HepG2 (cell line): ENCODE results near the gene CCDC116. TPM values are rescaled to one million over a fixed set of nuclear protein-coding genes. Genes with fewer than 3 reads are reported as not detected.

Experiments used
- CBFB ChIP-seq: sonication (generic); formaldehyde crosslinking; IDR thresholded peaks from 2 replicates; pipeline ENCODE4 v1.4.0; 2020; ENCODE audit warnings: missing genetic modification reagents
- ESRRA ChIP-seq: sonication (generic); formaldehyde crosslinking; IDR thresholded peaks from 2 replicates; pipeline ENCODE4 v1.5.1; 2020; ENCODE audit warnings: mild to moderate bottlenecking, low read depth, missing genetic modification reagents
- FOXK2 ChIP-seq: fragments of 450-650 bp; IDR thresholded peaks from 2 replicates; pipeline ENCODE4 v1.6.1; 2016
- NBN ChIP-seq: fragments of 450-650 bp; conservative IDR thresholded peaks from 2 replicates; pipeline ENCODE4 v1.6.1; 2017
- NCOA1 ChIP-seq: sonication (generic); formaldehyde crosslinking; IDR thresholded peaks from 2 replicates; pipeline ENCODE4 v1.9.0; 2021; ENCODE audit warnings: missing genetic modification reagents
- NFKBIZ ChIP-seq: IDR thresholded peaks from 2 replicates; pipeline ENCODE4 v1.6.1; 2018; ENCODE audit warnings: missing genetic modification reagents, missing compliant biosample characterization
- NR2F6 ChIP-seq, 2 experiments: IDR thresholded peaks; 2 replicates each; pipeline ENCODE4 v1.6.1; 2016; ENCODE audit warnings: antibody characterized with exemption in 1 of 2, mild to moderate bottlenecking in 1 of 2
- POLR2AphosphoS5 ChIP-seq: IDR thresholded peaks from 2 replicates; pipeline ENCODE4 v1.6.1; 2012; ENCODE audit warnings: low read depth, low read length
- SNAI1 ChIP-seq: sonication (generic); formaldehyde crosslinking; IDR thresholded peaks from 2 replicates; pipeline ENCODE4 v1.5.0; 2020; ENCODE audit warnings: mild to moderate bottlenecking, missing genetic modification reagents, borderline replicate concordance
- ZNF17 ChIP-seq: sonication (generic); formaldehyde crosslinking; IDR thresholded peaks from 2 replicates; pipeline ENCODE4 v1.5.0; 2020; ENCODE audit warnings: mild to moderate bottlenecking, missing genetic modification reagents
- ZNF205 ChIP-seq: IDR thresholded peaks from 2 replicates; pipeline ENCODE4 v1.6.1; 2018; ENCODE audit warnings: missing biosample characterization, missing genetic modification reagents
- polyA plus RNA-seq, 8 experiments: library from polyadenylated mRNA; depleted of rRNA in 3 of 8; stranded (reverse) in 7 of 8; unstranded in 1 of 8; fragments of >200 nt; fragmentation: Illumina TruSeq in 4 of 8; extraction: Trizol in 4 of 8; gene quantifications; 2 replicates each; pipeline versions ENCODE4 v1.2.1 to v1.2.3, GENCODE V29; 2011 to 2016; ENCODE audit warnings: low read depth in 4 of 8, missing spikeins in 1 of 8, mixed read lengths in 1 of 8; ENCODE audit not compliant: insufficient read depth in 1 of 8
- total RNA-seq, 5 experiments: library from RNA; depleted of rRNA; stranded (reverse); fragments of >200 nt; fragmentation: Illumina TruSeq; extraction: Trizol; gene quantifications; 2 replicates each; pipeline ENCODE4 v1.2.3, GENCODE V29; 2016; ENCODE audit warnings: low read depth in 1 of 5
- TF ChIP-seq, protein P1 (sequence below): sonication (generic); formaldehyde crosslinking; IDR thresholded peaks from 2 replicates; pipeline ENCODE4 v1.4.0; 2020; ENCODE audit warnings: mild to moderate bottlenecking, missing genetic modification reagents
- TF ChIP-seq, protein P2 (sequence below): sonication (generic); formaldehyde crosslinking; IDR thresholded peaks from 2 replicates; pipeline ENCODE4 v1.4.0; 2020; ENCODE audit warnings: mild to moderate bottlenecking, missing genetic modification reagents
- TF ChIP-seq, protein P3 (sequence below): sonication (generic); formaldehyde crosslinking; IDR thresholded peaks from 2 replicates; pipeline ENCODE4 v1.9.0; 2021; ENCODE audit warnings: missing genetic modification reagents, borderline replicate concordance
- TF ChIP-seq, protein P4 (sequence below): IDR thresholded peaks from 2 replicates; pipeline ENCODE4 v1.6.1; 2016; ENCODE audit warnings: missing compliant biosample characterization, missing genetic modification reagents, borderline replicate concordance

CCDC116 gene
- total and polyA plus RNA-seq, 2 of the 13 experiments (the other 11 are each of a cell fraction or from before 2014, with no cell fraction given), result 0.15 to 0.33 TPM

DNA sequence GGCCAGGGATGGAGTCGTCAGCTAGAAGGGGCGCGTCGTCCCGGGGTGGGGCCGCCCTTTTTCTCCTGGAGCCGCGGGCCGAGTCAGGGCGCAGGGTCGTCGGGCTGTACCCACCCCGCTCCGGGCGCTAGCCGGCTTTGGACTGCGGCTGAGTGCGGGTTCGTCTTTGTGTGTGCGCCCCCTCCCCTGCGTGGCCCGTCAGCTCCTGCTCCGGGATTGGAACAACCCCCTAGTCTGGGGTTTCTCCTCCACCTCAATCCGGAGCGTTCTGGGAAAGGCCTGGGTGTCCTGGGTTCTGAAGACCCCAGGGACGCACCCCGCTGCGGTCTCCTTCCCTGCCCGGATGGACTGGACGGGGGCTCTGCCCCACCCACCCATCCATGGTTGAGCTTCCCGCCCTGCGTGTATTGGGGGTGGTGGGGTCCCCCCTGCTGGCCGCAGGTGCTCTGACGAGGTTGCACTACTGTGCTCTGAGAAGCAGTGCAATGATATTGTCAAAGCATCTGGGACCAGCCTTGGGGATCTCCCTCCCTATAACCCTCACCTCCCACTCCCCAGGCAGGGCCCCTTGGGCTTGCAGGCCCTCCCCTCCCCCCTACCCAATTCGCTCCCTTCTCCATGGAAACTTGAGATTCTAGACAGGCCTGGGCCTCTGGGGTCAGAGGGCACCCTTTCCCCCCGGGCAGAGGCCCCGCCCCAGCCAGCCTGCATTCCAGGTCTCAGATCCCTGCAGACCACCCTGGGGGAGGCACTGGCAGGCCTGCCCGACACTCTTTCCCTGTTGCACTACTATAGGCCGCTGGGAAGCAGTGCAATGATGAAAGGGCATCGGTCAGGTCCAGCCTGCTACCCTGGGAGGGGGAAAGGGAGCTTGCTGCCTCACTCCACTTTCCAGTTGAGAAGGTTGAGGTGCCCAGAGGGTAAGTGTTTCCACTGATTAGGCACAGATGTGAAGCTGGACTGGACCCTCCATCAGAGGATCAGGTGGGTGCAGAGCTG, 20.3 kb downstream of the CCDC116 start (continued):
- TF ChIP-seq, protein P1, sequence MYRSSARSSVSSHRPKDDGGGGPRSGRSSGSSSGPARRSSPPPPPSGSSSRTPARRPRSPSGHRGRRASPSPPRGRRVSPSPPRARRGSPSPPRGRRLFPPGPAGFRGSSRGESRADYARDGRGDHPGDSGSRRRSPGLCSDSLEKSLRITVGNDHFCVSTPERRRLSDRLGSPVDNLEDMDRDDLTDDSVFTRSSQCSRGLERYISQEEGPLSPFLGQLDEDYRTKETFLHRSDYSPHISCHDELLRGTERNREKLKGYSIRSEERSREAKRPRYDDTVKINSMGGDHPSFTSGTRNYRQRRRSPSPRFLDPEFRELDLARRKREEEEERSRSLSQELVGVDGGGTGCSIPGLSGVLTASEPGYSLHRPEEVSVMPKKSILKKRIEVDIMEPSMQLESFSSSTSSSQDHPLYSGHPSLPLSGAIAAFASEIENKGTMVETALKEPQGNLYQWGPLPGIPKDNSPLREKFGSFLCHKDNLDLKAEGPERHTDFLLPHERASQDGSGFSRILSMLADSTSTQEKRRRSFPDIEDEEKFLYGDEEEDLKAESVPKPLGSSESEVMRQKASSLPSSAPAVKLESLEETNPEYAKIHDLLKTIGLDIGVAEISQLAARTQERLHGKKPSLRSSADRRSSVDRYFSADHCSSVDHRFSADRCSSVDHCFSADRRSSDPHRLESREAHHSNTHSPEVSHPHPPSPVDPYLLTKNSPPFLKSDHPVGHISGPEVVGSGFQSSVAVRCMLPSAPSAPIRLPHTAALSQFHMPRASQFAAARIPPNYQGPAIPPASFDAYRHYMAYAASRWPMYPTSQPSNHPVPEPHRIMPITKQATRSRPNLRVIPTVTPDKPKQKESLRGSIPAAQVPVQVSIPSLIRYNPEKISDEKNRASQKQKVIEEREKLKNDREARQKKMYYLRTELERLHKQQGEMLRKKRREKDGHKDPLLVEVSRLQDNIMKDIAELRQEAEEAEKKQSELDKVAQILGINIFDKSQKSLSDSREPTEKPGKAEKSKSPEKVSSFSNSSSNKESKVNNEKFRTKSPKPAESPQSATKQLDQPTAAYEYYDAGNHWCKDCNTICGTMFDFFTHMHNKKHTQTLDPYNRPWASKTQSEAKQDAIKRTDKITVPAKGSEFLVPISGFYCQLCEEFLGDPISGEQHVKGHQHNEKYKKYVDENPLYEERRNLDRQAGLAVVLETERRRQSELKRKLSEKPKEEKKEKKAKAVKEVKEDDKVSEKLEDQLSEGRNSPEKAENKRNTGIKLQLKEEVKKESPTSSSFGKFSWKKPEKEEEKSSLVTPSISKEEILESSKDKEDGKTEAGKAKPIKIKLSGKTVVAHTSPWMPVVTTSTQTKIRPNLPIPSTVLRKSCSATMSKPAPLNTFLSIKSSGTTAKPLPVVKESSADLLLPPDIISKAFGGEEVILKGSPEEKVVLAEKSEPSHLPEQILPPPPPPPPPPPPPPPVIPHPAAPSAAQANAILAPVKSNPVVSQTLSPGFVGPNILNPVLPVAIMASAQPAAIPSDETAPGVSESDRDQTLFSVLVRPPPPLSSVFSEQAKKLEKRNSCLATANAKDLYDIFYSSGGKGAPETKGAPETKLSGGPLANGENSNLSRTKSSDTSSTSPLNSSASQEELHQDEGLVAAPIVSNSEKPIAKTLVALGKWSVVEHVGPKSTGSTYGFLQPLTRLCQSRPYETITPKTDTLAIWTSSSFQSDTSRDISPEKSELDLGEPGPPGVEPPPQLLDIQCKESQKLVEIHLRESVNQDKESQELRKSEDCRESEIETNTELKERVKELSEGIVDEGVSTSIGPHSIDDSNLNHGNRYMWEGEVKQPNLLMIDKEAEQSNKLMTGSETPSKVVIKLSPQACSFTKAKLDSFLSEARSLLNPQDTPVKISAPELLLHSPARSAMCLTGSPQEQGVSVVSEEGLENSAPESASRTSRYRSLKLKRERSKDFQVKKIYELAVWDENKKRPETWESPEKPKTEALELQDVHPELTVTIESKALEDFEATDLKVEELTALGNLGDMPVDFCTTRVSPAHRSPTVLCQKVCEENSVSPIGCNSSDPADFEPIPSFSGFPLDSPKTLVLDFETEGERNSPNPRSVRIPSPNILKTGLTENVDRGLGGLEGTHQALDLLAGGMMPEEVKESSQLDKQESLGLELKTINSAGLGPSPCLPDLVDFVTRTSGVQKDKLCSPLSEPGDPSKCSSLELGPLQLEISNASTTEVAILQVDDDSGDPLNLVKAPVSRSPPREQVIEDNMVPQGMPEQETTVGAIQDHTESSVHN (CRISPR knock-in tag), result no peak
- TF ChIP-seq NR2F6 (IDR thresholded peaks at IDR 0.05), result no peak; the same call in 1 of the 2 replicates
- 0 out of 2 replicates have a peak, but pooled peaks have one; percentile 13 for TF ChIP-seq NR2F6 (CRISPR knock-in tag; IDR thresholded peaks at IDR 0.05)
- TF ChIP-seq, protein P2, sequence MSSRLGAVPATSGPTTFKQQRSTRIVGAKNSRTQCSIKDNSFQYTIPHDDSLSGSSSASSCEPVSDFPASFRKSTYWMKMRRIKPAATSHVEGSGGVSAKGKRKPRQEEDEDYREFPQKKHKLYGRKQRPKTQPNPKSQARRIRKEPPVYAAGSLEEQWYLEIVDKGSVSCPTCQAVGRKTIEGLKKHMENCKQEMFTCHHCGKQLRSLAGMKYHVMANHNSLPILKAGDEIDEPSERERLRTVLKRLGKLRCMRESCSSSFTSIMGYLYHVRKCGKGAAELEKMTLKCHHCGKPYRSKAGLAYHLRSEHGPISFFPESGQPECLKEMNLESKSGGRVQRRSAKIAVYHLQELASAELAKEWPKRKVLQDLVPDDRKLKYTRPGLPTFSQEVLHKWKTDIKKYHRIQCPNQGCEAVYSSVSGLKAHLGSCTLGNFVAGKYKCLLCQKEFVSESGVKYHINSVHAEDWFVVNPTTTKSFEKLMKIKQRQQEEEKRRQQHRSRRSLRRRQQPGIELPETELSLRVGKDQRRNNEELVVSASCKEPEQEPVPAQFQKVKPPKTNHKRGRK (CRISPR knock-in tag), result no peak
- TF ChIP-seq, protein P3, sequence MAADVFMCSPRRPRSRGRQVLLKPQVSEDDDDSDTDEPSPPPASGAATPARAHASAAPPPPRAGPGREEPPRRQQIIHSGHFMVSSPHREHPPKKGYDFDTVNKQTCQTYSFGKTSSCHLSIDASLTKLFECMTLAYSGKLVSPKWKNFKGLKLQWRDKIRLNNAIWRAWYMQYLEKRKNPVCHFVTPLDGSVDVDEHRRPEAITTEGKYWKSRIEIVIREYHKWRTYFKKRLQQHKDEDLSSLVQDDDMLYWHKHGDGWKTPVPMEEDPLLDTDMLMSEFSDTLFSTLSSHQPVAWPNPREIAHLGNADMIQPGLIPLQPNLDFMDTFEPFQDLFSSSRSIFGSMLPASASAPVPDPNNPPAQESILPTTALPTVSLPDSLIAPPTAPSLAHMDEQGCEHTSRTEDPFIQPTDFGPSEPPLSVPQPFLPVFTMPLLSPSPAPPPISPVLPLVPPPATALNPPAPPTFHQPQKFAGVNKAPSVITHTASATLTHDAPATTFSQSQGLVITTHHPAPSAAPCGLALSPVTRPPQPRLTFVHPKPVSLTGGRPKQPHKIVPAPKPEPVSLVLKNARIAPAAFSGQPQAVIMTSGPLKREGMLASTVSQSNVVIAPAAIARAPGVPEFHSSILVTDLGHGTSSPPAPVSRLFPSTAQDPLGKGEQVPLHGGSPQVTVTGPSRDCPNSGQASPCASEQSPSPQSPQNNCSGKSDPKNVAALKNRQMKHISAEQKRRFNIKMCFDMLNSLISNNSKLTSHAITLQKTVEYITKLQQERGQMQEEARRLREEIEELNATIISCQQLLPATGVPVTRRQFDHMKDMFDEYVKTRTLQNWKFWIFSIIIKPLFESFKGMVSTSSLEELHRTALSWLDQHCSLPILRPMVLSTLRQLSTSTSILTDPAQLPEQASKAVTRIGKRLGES (CRISPR knock-in tag), result no peak
- no peak for TF ChIP-seq NBN
- TF ChIP-seq ZNF205, result no peak
- TF ChIP-seq POLR2AphosphoS5, result no peak
- no peak for TF ChIP-seq CBFB
- TF ChIP-seq ESRRA (CRISPR knock-in tag), result no peak
- no peak for TF ChIP-seq NFKBIZ
- no peak for TF ChIP-seq FOXK2
- TF ChIP-seq NCOA1 (CRISPR knock-in tag), result no peak
- no peak for TF ChIP-seq ZNF17 (CRISPR knock-in tag)
- TF ChIP-seq, protein P4, sequence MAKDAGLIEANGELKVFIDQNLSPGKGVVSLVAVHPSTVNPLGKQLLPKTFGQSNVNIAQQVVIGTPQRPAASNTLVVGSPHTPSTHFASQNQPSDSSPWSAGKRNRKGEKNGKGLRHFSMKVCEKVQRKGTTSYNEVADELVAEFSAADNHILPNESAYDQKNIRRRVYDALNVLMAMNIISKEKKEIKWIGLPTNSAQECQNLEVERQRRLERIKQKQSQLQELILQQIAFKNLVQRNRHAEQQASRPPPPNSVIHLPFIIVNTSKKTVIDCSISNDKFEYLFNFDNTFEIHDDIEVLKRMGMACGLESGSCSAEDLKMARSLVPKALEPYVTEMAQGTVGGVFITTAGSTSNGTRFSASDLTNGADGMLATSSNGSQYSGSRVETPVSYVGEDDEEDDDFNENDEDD (CRISPR knock-in tag), result no peak
- no peak for TF ChIP-seq SNAI1 (CRISPR knock-in tag)
